ENCODE results near the gene VAX1. TPM values are rescaled to one million over a fixed set of nuclear protein-coding genes. Genes with fewer than 3 reads are reported as not detected.

Gene VAX1
- polyA plus RNA-seq, 2 of the 4 experiments (the other 2 are of a cell fraction): 0.68 to 0.70 TPM

DNA sequence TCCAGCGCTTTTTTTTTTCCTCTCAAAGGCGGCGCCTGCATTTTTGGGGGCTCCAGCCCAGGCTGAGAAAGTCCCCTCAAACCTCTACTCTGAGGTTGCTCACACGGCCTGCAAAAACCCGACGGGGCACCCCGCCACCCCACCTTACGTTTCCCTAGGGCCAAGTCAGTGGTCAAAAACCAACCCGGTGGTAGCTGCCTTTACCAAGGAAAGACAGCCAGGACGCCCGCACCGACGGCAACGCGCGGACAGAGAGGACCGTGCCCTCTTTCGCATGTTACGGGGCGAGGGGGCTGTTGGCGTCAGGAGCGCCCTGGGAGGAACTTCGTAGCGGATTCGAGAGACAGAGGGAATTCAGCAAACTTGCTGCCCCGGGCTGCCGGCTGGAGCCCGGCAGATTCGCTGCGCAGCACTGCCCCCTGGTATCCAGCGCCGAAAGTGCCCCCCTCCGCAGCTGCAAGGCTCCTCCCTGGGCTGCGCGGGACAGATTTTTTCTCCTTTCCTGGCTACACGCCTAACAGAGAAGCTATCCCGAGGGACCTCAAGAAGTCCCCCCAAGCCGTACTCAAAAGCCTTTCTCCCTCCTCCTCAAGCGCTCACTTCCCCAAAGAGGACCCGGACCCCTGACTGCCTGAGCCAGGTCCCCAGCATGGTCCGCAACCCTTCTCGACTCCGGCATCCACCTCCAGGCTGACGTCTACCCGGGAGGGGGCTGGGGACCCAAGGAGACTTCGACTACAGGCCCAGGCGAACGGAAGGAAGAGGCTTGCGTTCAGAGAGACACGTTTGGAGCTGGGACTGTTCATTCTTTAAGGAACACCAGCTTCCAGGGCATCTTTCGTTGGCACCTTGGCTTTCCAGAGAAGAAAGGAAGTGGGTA, 27.7 kb upstream of the VAX1 start:
- H3K9me3 ChIP-seq: no peaks in the 10 kb centered on the region
- ChIA-PET CTCF (interaction anchor here (0.6 to 19.7 kb wide), 41 partner anchors 9 to 552 kb away, joined by 3 to 1061 read pairs (median 4); partner anchors contain the start of genes ENO4 and VAX1), POLR2A (interaction anchor here (1.0 to 1.7 kb wide), 3 partner anchors 9 to 369 kb away, joined by 3 to 6 read pairs (median 3); no protein-coding TSS in a partner anchor)
- FAIRE-seq (no peak), ATAC-seq (peak; percentile 65 to 80), DNase-seq (ENCODE audit: low read depth in 1 of 2, low spot score in 1 of 2) (peak; percentile 71 to 92)
- H3K4me3 ChIP-seq: peak overlapping the region; percentile 42
- H3K4me2 ChIP-seq: peak overlapping the region; percentile 93
- H3K27ac ChIP-seq: peak overlapping the region; percentile 41 to 63; a peak in 3 of 6 replicates
- H3K4me1 ChIP-seq: peaks cover 8% of the 10 kb centered on the region; the same call in 2 of the 3 replicates
- 19% methylated on average over 39 of the region's 51 CpGs for WGBS (ENCODE audit: missing lambda C conversion rate)
- TF ChIP-seq ZSCAN20 (CRISPR knock-in tag; IDR thresholded peaks at IDR 0.05): no peak
- TF ChIP-seq RAD21 (conservative IDR thresholded peaks at IDR 0.05 in 1 of 2, IDR thresholded peaks at IDR 0.05 in 1 of 2): peak; percentile 85 to 90
- TF ChIP-seq SMC3 (IDR thresholded peaks at IDR 0.05): peak; percentile 86
- TF ChIP-seq NFE2L2 (conservative IDR thresholded peaks at IDR 0.05; ENCODE audit: low read length): no peak
- TF ChIP-seq CEBPB (IDR thresholded peaks at IDR 0.05): no peak
- no peak for TF ChIP-seq ZNF302 (CRISPR knock-in tag; IDR thresholded peaks at IDR 0.05)
- no peak for TF ChIP-seq MAZ (IDR thresholded peaks at IDR 0.05; ENCODE audit: borderline replicate concordance, low read depth, low read length)
- TF ChIP-seq CBX2 (IDR thresholded peaks at IDR 0.05; ENCODE audit: borderline replicate concordance, low read depth): no peak
- no peak for TF ChIP-seq NR3C1 (IDR thresholded peaks at IDR 0.05)
- no peak for TF ChIP-seq RFX5 (IDR thresholded peaks at IDR 0.05)
- no peak for TF ChIP-seq JUN (IDR thresholded peaks at IDR 0.05)
- TF ChIP-seq, protein P1, sequence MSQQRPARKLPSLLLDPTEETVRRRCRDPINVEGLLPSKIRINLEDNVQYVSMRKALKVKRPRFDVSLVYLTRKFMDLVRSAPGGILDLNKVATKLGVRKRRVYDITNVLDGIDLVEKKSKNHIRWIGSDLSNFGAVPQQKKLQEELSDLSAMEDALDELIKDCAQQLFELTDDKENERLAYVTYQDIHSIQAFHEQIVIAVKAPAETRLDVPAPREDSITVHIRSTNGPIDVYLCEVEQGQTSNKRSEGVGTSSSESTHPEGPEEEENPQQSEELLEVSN (IDR thresholded peaks at IDR 0.05; ENCODE audit: borderline replicate concordance, low read depth): no peak
- no peak for TF ChIP-seq SREBF2 (IDR thresholded peaks at IDR 0.05)
- no peak for TF ChIP-seq EHMT2 (IDR thresholded peaks at IDR 0.05; ENCODE audit: low read depth)
- TF ChIP-seq FOXS1 (CRISPR knock-in tag; IDR thresholded peaks at IDR 0.05): no peak
- TF ChIP-seq, protein P2, sequence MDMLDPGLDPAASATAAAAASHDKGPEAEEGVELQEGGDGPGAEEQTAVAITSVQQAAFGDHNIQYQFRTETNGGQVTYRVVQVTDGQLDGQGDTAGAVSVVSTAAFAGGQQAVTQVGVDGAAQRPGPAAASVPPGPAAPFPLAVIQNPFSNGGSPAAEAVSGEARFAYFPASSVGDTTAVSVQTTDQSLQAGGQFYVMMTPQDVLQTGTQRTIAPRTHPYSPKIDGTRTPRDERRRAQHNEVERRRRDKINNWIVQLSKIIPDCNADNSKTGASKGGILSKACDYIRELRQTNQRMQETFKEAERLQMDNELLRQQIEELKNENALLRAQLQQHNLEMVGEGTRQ (IDR thresholded peaks at IDR 0.05): no peak
- TF ChIP-seq, protein P3, sequence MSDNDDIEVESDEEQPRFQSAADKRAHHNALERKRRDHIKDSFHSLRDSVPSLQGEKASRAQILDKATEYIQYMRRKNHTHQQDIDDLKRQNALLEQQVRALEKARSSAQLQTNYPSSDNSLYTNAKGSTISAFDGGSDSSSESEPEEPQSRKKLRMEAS (IDR thresholded peaks at IDR 0.05): peak; percentile 49; the same call in 1 of the 2 replicates
- TF ChIP-seq, protein P4, sequence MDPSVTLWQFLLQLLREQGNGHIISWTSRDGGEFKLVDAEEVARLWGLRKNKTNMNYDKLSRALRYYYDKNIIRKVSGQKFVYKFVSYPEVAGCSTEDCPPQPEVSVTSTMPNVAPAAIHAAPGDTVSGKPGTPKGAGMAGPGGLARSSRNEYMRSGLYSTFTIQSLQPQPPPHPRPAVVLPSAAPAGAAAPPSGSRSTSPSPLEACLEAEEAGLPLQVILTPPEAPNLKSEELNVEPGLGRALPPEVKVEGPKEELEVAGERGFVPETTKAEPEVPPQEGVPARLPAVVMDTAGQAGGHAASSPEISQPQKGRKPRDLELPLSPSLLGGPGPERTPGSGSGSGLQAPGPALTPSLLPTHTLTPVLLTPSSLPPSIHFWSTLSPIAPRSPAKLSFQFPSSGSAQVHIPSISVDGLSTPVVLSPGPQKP (IDR thresholded peaks at IDR 0.05; ENCODE audit: low read depth, low read length): no peak
- TF ChIP-seq ZFP36 (IDR thresholded peaks at IDR 0.05; ENCODE audit: borderline replicate concordance, partially characterized antibody): no peak
- TF ChIP-seq CHD4 (IDR thresholded peaks at IDR 0.05; ENCODE audit: borderline replicate concordance): no peak
- no peak for TF ChIP-seq MAFK (IDR thresholded peaks at IDR 0.05; ENCODE audit: partially characterized antibody)
- TF ChIP-seq NPAS2 (CRISPR knock-in tag; IDR thresholded peaks at IDR 0.05; ENCODE audit: borderline replicate concordance): no peak
- no peak for TF ChIP-seq EHF (CRISPR knock-in tag; IDR thresholded peaks at IDR 0.05)
- TF ChIP-seq CHD2 (IDR thresholded peaks at IDR 0.05; ENCODE audit: low read length, partially characterized antibody): no peak
- TF ChIP-seq GATA3 (IDR thresholded peaks at IDR 0.05; ENCODE audit: borderline replicate concordance): no peak
- TF ChIP-seq RCOR1 (IDR thresholded peaks at IDR 0.05; ENCODE audit: low read depth, low read length): no peak
- TF ChIP-seq JUNB (IDR thresholded peaks at IDR 0.05): no peak
- TF ChIP-seq BHLHE40 (IDR thresholded peaks at IDR 0.05; ENCODE audit: low read depth, low read length): no peak
- TF ChIP-seq, protein P5, sequence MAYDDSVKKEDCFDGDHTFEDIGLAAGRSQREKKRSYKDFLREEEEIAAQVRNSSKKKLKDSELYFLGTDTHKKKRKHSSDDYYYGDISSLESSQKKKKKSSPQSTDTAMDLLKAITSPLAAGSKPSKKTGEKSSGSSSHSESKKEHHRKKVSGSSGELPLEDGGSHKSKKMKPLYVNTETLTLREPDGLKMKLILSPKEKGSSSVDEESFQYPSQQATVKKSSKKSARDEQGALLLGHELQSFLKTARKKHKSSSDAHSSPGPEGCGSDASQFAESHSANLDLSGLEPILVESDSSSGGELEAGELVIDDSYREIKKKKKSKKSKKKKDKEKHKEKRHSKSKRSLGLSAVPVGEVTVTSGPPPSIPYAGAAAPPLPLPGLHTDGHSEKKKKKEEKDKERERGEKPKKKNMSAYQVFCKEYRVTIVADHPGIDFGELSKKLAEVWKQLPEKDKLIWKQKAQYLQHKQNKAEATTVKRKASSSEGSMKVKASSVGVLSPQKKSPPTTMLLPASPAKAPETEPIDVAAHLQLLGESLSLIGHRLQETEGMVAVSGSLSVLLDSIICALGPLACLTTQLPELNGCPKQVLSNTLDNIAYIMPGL (CRISPR knock-in tag; IDR thresholded peaks at IDR 0.05; ENCODE audit: borderline replicate concordance): no peak
- no peak for TF ChIP-seq EP300 (IDR thresholded peaks at IDR 0.05)
- TF ChIP-seq ZC3H11A (IDR thresholded peaks at IDR 0.05): no peak
- TF ChIP-seq, protein P6, sequence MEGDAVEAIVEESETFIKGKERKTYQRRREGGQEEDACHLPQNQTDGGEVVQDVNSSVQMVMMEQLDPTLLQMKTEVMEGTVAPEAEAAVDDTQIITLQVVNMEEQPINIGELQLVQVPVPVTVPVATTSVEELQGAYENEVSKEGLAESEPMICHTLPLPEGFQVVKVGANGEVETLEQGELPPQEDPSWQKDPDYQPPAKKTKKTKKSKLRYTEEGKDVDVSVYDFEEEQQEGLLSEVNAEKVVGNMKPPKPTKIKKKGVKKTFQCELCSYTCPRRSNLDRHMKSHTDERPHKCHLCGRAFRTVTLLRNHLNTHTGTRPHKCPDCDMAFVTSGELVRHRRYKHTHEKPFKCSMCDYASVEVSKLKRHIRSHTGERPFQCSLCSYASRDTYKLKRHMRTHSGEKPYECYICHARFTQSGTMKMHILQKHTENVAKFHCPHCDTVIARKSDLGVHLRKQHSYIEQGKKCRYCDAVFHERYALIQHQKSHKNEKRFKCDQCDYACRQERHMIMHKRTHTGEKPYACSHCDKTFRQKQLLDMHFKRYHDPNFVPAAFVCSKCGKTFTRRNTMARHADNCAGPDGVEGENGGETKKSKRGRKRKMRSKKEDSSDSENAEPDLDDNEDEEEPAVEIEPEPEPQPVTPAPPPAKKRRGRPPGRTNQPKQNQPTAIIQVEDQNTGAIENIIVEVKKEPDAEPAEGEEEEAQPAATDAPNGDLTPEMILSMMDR (IDR thresholded peaks at IDR 0.05): peak; percentile 73
- no peak for TF ChIP-seq HOXB13 (CRISPR knock-in tag; IDR thresholded peaks at IDR 0.05; ENCODE audit: low read depth)
- TF ChIP-seq KDM1A (IDR thresholded peaks at IDR 0.05; ENCODE audit: low read depth): no peak
